HG03095 (cell line): ENCODE data around the gene URM1.
"Not testable (repeated sequence)": the region's sequence is repeated elsewhere in the genome, so short reads cannot be mapped to it uniquely, and the experiment has no call there.

Source experiments
- ATAC-seq: cut with Tn5 transposase; IDR thresholded peaks from one replicate; pipeline ENCODE4 v1.9.1; 2021; ENCODE audit warnings: moderate library complexity; ENCODE audit not compliant: unreplicated experiment

Gene URM1

DNA sequence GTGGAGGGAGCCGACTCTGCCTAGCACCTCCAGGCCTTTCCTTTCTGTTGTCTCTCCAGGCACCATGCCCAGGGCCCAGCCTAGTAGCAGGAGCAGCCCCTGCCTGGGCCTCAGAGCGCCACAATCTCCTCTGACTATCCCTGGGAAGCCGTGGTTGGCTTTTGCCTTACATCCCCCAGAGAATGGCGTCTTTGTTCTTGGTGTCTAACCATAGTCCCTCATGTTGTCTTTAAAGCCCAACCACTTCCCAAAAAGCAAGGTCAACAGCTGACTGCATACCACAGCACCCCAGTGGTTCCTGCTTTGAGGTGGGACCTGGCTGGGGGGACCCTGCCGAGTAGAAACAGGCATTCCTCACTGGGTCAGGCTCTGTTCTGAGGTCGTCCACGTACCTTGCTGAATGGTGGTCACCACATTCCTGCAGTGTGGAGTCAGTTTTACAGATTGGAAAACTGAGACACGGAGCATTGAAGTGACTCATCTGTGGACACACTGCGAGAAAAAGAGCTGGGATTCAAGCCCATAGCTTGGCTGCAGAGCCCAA is 35.7 kb downstream of the URM1 start:
- ATAC-seq, result no peak

DNA sequence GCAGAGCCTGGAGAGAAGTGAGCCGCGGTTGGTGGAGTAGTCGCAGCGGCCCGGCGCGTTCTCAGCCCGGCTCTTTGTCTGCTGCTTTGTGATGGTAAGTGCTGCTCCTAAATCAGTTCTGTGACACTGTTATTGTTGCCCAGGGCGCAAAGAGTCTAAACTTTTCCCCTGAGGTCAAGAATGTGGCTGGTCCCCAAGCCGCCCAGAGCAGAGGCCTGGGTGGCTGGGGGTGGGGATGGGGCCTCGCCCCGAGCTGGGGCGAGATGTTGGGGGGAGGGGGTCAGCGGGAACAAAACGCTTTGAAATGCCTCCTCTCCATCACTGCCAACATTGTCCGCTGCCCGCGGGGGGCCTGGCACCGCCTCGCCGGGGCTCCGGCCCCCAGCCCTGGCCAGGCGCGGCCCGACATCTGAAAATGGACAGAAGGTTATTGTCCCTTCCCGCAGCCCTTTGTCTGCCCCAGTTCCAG is 37.8 kb downstream of the URM1 start:
- no peak for ATAC-seq

DNA sequence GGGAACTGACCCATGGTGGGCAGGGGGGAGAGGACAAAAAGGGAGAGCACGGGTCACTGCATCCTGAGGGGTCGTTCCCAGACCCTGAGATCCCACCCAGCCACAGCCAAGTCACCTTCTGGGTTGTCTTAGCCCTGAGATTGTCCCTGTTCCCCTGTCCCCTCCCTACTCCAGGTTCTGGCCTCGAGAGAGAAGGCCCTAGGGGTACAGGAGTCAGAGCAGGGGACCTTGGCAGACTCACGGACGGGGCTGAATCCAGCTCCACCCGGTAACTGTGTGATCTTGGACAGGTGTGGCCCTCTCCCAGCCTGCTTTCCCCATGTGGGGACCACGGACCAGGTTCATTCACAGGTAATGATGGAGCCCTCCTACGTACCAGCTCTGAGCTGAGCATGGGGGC is 38.3 kb downstream of the URM1 start:
- no peak for ATAC-seq

DNA sequence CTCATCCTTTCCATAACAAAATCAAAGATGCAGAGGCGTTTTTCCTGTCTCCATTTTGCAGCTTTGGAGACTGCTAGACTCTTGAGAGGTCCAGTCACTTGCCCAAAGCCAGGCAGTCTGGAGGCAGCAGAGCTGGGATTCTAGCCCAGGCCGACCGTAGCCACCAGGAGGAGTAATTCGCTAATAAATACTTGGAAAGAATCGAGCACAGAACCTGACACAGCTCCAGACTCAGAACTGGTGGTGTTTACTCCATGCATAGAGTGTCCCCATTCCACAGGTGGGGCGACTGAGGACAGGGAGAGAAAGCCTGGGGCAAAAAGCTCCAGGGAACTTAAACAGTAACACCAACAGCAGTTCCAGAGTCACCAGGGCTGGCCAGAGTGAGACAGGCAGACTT is 38.8 kb downstream of the URM1 start:
- no peak for ATAC-seq

DNA sequence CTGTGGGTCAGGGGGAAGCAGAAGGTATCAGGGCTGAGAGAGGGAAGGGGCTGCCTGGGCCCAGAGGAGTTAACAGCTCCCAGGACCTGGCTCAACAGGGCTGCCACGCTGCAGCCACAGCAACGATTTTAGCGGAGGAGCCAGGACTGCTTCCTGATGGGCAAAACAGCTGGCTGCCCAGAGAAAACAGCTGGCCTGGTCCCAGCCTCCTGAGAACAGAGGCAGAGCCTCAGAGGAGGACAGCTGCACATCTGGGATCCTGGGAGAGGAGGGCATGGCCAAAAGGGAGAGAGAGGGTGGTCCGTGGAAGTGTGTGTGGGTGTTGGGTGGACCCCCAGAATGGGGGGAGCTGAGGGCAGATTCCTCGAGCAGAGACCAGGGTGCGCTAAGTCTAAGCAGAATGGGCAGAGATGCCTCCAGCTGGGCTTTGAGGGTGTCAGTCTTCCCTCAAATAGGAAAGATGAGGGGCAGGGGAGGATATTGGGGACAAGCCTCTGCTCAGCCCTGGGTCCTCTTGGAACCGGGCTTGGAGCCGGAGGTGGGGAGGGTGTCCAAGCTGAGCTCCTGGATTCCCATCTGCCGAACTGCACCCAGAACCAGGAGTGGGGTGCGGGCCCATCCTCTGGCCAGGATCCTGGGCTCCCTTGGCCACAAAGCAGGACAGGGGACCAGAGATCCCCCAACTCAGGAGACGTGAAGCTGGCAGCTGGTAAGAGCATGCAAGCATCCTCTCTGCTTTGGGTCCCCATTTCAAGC is 40.4 kb downstream of the URM1 start:
- ATAC-seq, result no peak

DNA sequence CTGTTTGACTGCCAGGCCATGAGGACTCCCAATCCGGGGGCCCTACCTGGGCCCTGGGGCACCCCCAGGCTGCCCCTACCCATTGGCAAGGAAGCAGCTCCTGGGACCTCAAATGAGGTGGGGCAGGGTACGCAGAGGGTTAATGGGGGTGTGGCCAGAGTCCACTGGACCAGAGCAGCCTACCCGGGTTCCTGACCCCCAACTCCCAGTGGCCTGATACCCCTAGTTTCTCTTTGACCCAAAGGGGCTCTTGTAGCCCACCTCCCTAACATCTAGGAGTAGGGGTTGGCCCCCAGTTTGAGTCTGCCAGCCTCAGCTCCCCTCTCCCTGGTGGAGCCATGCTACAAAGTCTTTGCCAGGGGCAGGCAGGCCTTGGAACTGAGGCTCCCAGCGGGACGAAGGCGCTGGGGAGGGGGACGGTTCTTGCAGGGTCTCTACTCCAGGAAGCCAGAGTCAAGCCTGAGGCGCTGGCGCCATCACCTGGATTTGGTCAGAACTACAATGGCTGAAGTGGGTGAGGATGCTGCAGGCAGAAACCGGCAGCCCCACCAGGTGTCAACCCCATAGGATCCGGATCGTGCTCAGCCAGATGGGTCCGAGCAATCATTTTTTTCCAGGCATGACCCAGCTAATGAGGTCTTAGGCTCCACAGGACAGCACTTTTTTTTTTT is 41.1 kb downstream of the URM1 start:
- no peak for ATAC-seq

DNA sequence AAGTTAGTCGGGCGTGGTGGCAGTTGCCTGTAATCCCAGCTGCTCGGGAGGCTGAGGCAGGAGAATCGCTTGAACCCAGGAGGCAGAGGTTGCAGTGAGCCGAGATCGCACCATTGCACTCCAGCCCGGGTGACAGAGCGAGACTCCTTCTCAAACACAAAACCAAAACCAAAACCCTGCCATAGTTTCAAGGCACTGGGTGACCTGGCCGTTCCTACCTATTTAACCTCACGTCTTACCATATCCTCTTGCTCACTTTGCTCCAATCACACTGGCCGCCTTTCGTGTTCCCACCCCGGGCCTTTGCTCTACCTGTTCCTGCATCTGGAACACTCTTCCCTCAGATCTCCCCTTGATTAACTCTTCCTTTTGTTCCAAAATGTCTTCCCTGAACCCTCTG is 42.6 kb downstream of the URM1 start:
- ATAC-seq, result not testable (repeated sequence)

DNA sequence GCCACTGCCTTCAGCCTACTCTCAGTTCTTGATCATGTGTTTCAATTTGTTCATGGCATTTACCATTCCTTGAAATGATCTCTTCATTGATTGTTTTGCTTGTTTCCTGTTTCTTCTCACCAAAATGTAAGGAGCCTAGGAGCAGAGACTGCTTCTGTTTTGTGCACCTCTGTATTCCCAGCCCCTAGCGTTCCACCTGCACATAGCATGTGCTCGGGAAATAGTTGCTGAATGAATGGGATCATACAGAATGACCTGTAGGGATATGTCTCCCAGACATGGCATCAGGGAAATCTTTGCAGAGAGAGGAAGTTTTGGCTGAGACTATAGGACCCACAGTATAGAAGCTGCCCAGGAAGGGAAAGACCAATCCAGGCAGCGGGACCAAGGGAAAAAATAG is 43.3 kb downstream of the URM1 start:
- ATAC-seq, result no peak

DNA sequence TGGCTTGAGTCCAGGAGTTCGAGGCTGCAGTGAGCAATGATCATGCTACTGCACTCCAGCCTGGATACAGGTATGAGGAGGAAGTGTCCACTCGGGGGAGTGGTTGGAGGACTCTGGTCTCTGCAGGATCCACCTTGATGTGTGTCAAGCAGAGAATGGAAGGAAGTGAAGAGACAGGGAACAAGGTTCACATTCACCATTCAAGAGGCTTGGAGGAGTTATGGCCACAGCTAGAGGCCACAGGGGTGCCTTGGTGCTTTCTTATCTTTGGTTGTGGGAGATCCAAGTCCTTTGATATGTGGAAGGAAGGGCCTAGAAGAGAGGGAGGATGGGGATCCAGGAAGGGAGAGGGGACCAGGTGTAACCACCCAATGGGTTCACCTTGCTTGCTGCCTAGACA is 44.1 kb downstream of the URM1 start:
- ATAC-seq, result no peak

DNA sequence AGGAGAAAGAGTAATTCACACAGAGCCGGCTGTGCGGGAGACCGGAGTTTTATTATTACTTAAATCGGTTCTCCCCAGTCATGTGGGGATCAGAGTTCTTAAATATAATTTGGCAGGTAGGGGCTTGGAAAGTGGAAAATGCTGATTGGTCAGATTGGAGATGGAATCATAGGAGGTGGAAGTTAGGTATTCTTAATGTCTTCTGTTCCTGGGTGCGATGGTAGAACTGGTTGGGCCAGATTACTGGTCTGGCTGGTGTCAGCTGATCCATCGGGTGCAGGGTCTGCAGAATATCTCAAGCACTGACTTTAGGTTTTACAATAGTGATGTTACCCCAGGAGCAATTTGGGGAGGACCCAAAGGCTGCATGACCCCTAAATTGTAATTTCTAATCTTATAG is 44.8 kb downstream of the URM1 start:
- no peak for ATAC-seq

DNA sequence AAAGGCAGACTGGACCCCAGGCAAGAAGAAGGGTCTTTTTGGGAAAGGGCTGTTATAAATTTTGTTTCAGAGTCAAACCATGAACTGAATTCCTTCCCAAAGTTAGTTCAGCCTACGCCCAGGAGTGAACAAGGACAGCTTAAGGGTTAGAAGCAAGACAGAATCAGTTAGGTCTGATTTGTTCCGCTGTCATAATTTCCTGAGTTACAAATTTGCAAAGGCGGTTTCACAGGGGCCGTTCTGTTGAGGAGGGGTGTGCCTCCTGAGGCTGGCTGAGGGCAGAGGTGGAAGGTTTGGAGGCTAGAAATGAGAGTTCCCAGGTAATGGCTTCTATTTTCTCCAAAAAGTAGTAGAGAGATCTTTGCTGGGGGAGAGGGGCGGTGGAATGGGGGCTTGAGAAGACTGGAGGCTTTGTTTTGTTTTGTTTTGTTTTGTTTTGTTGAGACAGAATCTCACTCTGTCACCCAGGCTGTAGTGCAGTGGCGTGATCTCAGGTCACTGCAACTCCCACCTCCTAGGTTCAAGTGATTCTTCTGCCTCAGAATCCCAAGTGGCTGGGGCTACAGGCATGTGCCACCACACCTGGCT is 45.4 kb downstream of the URM1 start:
- no peak for ATAC-seq

DNA sequence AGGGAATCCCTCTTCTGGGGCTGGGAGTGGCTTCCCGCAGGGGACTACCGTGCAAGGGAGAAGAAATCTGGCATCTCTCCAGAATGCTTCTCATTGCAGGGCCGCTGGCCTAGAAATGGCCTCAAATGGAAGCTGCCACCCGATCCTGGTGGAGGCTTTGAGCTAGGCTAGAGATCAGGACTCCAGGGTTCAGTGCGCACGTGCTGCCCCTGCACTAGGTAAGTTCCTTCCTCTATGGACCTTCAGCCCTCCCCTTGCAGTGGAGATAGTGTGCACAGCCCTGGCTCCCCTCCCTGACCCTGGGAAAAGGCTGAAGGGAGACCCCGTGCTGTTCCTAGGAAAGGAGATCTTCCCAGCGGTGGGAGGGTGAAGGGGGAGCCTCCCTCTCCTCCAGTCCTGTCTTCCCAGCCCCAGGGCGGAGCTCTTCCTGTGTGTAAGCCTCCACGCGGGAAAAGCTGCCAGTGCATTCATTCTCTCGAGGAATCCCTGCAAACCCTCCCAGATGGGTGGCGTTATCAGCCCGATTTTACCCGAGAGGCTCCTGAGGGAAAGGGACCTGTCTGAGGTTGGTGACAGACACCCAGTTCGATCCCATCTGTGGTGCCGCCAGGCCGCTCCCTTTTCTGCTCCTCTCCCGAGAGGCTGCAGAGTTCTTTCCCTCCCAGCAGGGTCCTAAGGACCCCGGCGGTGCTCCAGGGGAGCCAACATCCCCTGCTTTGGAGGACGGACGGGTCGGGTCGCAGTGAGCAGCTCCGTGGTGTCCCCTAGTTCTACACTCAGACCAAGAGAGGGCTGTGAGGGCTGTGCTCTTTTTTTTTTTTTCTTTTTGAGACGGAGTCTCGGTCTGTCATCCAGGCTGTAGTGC is 48.1 kb downstream of the URM1 start:
- ATAC-seq, result no peak

DNA sequence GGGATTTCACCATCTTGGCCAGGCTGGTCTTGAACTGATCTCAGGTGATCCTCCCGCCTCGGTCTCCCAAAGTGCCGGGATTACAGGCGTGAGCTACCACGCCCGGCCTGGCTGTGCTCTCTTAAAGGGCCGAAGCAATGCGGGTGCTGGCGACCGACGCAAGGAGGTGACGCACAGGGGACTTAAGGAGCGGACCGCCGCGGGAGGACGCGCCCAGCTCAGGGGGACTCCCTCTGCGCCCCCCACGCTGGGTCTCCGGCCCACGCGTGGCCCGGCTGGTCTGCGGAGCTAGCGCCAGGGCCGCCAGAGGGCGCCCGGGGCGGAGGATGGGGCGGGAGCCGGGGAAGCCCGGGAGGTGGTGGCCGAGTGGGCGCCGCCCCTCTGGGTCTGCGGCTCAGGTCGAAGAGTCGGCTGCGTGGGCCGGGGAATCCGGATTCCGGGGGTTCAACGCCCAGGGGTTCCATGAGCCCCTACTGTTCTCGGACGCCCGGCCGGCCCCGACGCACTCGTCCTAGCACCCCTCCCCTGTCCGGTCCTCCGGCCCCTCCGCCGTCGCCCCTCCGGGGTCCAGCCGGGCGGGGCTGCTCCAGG is 49.0 kb downstream of the URM1 start:
- peak; percentile 73 for ATAC-seq

DNA sequence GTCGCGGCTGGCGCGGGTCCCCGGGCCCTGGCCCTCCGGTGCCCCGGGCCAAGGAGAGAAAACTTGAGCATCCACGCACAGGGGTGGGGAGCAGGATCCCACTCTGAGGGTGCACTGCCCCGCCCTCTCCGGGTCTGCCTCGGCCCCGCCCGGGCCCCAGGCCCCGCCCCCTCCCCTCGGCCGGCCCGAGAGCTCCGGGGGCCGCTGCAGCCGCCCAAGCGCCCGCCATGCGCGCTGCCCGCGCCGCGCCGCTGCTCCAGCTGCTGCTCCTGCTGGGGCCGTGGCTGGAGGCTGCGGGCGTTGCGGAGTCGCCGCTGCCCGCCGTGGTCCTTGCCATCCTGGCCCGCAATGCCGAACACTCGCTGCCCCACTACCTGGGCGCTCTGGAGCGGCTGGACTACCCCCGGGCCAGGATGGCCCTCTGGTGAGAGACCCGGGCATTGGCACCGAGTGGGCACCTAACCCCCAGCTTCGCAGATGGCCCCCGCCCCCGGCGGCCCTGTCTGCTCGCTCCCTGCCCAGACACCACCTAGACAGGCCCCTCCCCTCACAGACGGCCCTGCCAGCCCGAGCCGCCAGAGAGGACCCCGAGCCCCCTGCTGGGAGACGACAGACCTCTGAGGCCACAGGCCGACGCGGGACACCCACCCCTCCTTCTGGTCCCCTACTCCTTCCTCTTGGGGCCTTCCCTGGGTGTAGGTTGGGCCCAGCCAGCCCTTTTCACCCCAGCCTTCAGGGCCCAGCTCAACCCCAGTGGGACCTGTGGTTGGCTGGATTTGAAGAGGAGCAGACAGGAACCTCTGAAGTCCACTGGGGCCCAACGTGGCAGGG is 49.7 kb downstream of the URM1 start, which contains the start of gene CERCAM:
Gene CERCAM (plus strand): TSS at position 207 of the 831 bp plus-strand sequence. CDS start 21 bp downstream, at position 228.
- peak; percentile 74 for ATAC-seq

DNA sequence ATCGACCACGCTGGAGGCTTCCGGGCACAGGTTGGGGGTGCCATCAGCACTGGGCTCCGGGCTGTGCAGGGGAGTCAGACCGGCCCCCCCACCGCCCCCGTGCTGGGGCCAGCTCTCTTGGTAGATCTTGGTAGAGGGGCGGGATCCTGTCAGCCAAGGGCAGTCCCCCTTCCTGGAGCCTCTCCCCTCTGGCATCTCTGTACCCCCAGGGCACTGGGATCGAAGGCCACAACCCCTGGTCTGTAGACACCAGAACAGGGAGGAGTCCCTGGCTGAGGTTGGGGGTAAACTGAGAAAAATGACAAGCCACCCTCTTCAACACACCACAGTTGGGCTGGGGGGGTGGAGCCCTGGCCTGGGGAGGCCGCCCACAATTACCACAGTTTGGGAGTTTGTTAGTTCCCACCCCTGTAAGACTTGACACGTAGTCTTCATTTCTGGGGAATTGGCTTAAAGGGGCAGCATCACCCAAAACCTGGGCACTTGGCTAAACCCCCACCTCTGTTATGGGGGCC is 50.4 kb downstream of the URM1 start:
- ATAC-seq, result no peak

DNA sequence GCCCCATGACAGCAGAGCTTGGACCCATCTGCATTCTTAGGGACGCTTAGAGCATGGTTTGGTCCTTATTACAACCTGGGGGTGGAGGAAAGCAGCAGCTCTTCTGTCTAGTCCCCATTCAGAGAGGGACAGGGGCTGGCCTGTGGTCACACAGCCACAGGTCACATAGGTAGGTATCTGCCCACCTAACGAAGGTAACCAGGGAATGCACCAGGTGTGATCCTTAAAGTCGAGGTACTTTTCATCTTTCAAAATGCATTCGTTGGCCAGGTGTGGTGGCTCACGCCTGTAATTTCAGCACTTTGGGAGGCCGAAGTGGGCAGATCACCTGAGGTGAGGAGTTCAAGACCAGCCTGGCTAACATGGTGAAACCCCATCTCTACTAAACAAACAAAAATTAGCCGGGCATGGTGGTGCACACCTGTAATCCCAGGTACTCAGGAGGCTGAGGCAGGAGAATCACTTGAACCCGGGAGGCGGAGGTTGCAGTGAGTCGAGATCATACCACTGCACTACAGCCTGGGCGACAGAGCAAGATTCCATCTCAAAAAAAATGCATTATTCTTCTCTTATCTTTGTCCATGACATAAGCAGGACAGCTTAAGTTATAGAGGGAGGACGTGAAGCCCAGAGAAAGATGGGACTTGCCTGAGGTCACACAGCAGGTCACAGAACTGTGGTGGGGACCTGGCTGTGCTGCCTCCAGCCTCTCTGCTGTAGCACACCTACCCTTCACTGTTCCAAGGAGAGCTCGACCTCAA is 51.0 kb downstream of the URM1 start:
- not testable (repeated sequence) for ATAC-seq

DNA sequence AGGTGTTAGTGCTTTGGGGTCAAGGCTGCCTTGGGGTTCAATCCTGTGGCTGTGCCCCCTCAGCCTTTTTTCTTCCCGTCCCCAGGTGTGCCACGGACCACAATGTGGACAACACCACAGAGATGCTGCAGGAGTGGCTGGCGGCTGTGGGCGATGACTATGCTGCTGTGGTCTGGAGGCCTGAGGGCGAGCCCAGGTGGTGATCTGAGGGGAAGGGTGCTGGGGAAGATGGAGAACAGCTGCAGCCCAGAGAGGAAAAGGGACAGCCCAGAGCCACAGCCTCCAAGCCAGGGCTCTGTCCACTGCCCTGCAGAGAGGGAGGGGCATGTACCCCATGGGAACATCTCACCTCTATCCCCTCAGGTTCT is 51.6 kb downstream of the URM1 start:
- no peak for ATAC-seq

DNA sequence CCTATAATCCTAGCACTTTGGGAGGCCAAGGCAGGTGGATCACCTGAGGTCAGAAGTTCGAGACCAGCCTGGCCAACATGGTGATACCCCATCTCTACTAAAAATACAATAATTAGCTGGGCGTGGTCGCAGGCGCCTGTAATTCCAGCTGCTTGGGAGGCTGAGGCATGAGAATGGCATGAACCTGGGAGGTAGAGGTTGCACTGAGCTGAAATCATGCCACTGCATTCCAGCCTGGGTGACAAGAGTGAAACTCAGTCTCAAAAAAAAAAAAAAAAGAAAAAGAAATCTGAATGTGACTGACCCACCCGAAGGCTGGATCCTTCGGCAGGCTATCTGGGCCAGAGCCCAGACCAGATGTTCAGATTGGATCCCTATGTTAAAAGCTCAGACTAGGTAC is 52.2 kb downstream of the URM1 start:
- ATAC-seq, result not testable (repeated sequence)
